Measurements from ENCODE around the gene AFF3. TPM values are rescaled to one million over a fixed set of nuclear protein-coding genes. Genes with fewer than 3 reads are reported as not detected.

AFF3 gene
- total RNA-seq, 3 donors from 2014 or later (not counting 1 experiment from before 2014, with no cell fraction given) = 4.6 to 9.6 (median 5.6) TPM

DNA sequence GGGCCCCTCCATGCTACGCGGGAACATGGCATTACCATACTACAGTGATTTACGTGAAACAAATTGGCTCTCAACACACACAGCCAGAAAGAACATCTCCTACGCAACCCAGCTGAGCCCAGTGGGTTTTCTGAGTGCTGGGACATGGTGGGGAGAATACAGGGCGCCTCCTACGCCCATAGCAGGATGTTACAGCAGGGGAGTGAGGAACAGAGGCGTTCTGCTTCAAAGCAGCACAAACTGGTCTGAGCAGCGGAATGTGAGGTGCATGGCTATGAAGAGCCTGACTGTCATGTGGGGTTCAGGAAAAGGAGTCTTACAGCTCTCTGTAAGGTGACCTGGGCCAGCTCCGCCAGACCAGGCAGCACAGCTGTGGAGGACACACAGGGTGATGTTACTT, 543.9 kb downstream of the AFF3 start:
- intact Hi-C loops (cut with micrococcal nuclease) = no loop called here
- no peaks in the 10 kb centered on the region for H3K27me3 Mint-ChIP-seq (ENCODE audit: low read depth in 2 of 2)
- no peaks in the 10 kb centered on the region for H3K4me1 Mint-ChIP-seq
- WGBS (ENCODE audit: insufficient coverage) = 94% methylated on average over 9 of the region's 9 CpGs
- no peaks in the 10 kb centered on the region for H3K36me3 Mint-ChIP-seq
- H3K4me3 ChIP-seq (ENCODE audit: low read length) = no peak overlapping the region
- no peak overlapping the region for H3K27ac Mint-ChIP-seq
- H3K27ac ChIP-seq (ENCODE audit: low read length) = no peak overlapping the region
- no peaks in the 10 kb centered on the region for H3K9me3 Mint-ChIP-seq
- ATAC-seq = no peak
- H3K27me3 ChIP-seq (ENCODE audit: control insufficient read depth, insufficient read depth, low read length) = no peaks in the 10 kb centered on the region
- no peak for DNase-seq
- H3K4me1 ChIP-seq (ENCODE audit: control insufficient read depth, insufficient read depth, low read length) = no peaks in the 10 kb centered on the region
- no peaks in the 10 kb centered on the region for H3K36me3 ChIP-seq (ENCODE audit: control insufficient read depth, insufficient read depth, low read length)
- TF ChIP-seq, protein P1, sequence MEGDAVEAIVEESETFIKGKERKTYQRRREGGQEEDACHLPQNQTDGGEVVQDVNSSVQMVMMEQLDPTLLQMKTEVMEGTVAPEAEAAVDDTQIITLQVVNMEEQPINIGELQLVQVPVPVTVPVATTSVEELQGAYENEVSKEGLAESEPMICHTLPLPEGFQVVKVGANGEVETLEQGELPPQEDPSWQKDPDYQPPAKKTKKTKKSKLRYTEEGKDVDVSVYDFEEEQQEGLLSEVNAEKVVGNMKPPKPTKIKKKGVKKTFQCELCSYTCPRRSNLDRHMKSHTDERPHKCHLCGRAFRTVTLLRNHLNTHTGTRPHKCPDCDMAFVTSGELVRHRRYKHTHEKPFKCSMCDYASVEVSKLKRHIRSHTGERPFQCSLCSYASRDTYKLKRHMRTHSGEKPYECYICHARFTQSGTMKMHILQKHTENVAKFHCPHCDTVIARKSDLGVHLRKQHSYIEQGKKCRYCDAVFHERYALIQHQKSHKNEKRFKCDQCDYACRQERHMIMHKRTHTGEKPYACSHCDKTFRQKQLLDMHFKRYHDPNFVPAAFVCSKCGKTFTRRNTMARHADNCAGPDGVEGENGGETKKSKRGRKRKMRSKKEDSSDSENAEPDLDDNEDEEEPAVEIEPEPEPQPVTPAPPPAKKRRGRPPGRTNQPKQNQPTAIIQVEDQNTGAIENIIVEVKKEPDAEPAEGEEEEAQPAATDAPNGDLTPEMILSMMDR (IDR thresholded peaks at IDR 0.05) = no peak
- no peak overlapping the region for H3K4me3 Mint-ChIP-seq
- no peaks in the 10 kb centered on the region for H3K9me3 ChIP-seq (ENCODE audit: control insufficient read depth, insufficient read depth, low read length)

DNA sequence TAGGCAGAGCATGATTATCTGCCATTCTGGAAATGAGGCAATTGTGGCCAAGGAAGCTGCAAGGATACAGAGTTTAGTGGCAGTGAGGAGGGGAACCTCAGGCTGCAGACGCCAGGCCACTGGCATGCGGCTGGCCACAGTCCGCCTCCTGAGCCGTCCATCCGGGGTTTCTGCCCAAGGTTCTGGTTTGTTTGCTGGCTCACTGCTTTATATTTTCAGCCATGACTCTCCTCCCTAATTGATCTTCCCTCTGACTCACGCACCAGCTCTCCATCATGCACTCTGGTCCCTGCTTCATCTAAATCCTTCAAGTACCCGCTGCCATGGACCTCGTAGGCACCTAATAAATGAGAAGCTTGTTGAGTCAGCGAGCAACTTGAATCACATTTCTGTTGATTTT, 544.8 kb downstream of the AFF3 start:
- TF ChIP-seq, protein P1 (IDR thresholded peaks at IDR 0.05) = no peak
- Mint-ChIP-seq H3K4me3 (no peak overlapping the region), H3K4me1 (no peaks in the 10 kb centered on the region), H3K27ac (no peak overlapping the region), H3K36me3 (no peaks in the 10 kb centered on the region), H3K27me3 (ENCODE audit: low read depth in 2 of 2) (no peaks in the 10 kb centered on the region), H3K9me3 (no peaks in the 10 kb centered on the region)
- no peaks in the 10 kb centered on the region for H3K27me3 ChIP-seq (ENCODE audit: control insufficient read depth, insufficient read depth, low read length)
- 97% methylated on average over 9 of the region's 9 CpGs for WGBS (ENCODE audit: insufficient coverage)
- H3K9me3 ChIP-seq (ENCODE audit: control insufficient read depth, insufficient read depth, low read length) = no peaks in the 10 kb centered on the region
- ATAC-seq = no peak
- H3K4me3 ChIP-seq (ENCODE audit: low read length) = no peak overlapping the region
- no peak overlapping the region for H3K27ac ChIP-seq (ENCODE audit: low read length)
- intact Hi-C loops (cut with micrococcal nuclease) = no loop called here
- H3K36me3 ChIP-seq (ENCODE audit: control insufficient read depth, insufficient read depth, low read length) = no peaks in the 10 kb centered on the region
- no peak for DNase-seq
- no peaks in the 10 kb centered on the region for H3K4me1 ChIP-seq (ENCODE audit: control insufficient read depth, insufficient read depth, low read length)

DNA sequence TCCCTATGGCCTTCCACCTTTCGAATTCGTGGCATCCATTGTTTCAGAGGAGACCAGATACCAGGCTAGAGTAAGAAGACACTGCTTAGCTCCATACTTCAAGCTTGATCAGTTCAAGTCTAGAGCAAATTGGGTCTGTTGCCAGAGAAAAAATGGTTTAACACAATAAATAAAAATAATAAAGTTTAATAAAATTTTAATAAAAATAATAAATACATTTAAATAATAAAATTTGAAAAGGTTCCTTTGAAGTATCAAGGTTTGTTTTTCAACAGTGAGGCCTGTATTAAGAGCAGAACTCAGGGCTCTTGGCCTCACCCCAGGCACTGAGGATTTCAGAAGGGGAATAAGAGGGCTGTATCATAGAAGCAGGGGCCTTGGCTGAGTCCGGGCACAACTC, 547.0 kb downstream of the AFF3 start:
- Histone ChIP-seq H3K36me3 (ENCODE audit: control insufficient read depth, insufficient read depth, low read length) (no peaks in the 10 kb centered on the region), H3K4me1 (ENCODE audit: control insufficient read depth, insufficient read depth, low read length) (no peaks in the 10 kb centered on the region), H3K9me3 (ENCODE audit: control insufficient read depth, insufficient read depth, low read length) (no peaks in the 10 kb centered on the region), H3K27me3 (ENCODE audit: control insufficient read depth, insufficient read depth, low read length) (no peaks in the 10 kb centered on the region), H3K27ac (ENCODE audit: low read length) (no peak overlapping the region), H3K4me3 (ENCODE audit: low read length) (no peak overlapping the region)
- Mint-ChIP-seq H3K4me3 (no peak overlapping the region), H3K27me3 (ENCODE audit: low read depth in 2 of 2) (no peaks in the 10 kb centered on the region), H3K4me1 (no peaks in the 10 kb centered on the region), H3K27ac (no peak overlapping the region), H3K36me3 (no peaks in the 10 kb centered on the region), H3K9me3 (no peaks in the 10 kb centered on the region)
- intact Hi-C loops (cut with micrococcal nuclease) = no loop called here
- WGBS (ENCODE audit: insufficient coverage) = 97% methylated on average over 3 of the region's 3 CpGs
- TF ChIP-seq, protein P1 (IDR thresholded peaks at IDR 0.05) = no peak
- DNase-seq (no peak), ATAC-seq (no peak)

DNA sequence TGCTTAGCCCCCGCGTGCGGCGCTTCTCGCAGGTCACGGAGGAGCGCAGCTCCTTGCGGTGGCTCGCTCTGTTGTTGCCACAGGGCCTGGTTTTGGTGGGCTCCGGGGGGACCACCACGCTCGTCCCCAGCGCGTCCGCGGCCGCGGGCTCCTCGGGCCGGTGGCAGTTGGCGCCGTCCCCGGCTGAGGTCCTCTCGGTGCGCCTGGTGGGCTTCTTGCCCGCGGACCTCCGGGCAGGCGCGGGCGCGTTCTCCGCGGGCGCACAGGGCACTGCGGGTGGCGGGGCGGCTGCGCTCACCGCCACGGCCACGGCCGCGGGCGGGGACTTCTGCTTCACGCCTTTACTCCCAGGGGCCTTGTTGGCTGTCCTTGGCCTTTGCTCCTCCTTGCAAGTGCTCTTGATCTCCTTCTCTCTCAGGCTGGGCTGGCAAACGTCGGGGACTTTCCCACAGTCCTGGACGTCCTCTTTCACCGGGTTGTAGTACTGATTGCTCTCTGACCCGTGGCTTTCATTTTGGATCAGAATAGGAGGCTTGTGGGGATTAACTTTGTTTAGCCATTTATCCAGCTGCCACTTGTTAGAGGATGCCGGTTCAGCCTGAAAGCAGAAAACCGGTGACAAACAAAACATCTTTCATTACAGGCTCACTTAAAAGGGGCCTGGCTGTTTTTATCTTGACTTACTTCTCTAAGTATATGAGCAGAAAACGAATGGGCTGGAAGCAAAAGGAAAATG, 548.5 kb downstream of the AFF3 start:
- TF ChIP-seq, protein P1 (IDR thresholded peaks at IDR 0.05) = no peak
- Mint-ChIP-seq H3K4me1 (no peaks in the 10 kb centered on the region), H3K4me3 (no peak overlapping the region), H3K9me3 (no peaks in the 10 kb centered on the region), H3K27me3 (ENCODE audit: low read depth in 2 of 2) (no peaks in the 10 kb centered on the region), H3K36me3 (no peaks in the 10 kb centered on the region), H3K27ac (no peak overlapping the region)
- no peak for ATAC-seq
- Histone ChIP-seq H3K9me3 (ENCODE audit: control insufficient read depth, insufficient read depth, low read length) (no peaks in the 10 kb centered on the region), H3K27ac (ENCODE audit: low read length) (no peak overlapping the region), H3K27me3 (ENCODE audit: control insufficient read depth, insufficient read depth, low read length) (no peaks in the 10 kb centered on the region), H3K4me1 (ENCODE audit: control insufficient read depth, insufficient read depth, low read length) (no peaks in the 10 kb centered on the region), H3K4me3 (ENCODE audit: low read length) (no peak overlapping the region), H3K36me3 (ENCODE audit: control insufficient read depth, insufficient read depth, low read length) (no peaks in the 10 kb centered on the region)
- 95% methylated on average over 53 of the region's 54 CpGs for WGBS (ENCODE audit: insufficient coverage)
- intact Hi-C loops (cut with micrococcal nuclease) = no loop called here
- DNase-seq = no peak

Measured in natural killer cell (primary cell).